HG03460 (cell line): Measurements from ENCODE around the gene FSIP1.

Experiments
- ATAC-seq: cut with Tn5 transposase; IDR thresholded peaks from one replicate; pipeline ENCODE4 v1.9.1; 2021; ENCODE audit not compliant: unreplicated experiment

The FSIP1 gene

DNA sequence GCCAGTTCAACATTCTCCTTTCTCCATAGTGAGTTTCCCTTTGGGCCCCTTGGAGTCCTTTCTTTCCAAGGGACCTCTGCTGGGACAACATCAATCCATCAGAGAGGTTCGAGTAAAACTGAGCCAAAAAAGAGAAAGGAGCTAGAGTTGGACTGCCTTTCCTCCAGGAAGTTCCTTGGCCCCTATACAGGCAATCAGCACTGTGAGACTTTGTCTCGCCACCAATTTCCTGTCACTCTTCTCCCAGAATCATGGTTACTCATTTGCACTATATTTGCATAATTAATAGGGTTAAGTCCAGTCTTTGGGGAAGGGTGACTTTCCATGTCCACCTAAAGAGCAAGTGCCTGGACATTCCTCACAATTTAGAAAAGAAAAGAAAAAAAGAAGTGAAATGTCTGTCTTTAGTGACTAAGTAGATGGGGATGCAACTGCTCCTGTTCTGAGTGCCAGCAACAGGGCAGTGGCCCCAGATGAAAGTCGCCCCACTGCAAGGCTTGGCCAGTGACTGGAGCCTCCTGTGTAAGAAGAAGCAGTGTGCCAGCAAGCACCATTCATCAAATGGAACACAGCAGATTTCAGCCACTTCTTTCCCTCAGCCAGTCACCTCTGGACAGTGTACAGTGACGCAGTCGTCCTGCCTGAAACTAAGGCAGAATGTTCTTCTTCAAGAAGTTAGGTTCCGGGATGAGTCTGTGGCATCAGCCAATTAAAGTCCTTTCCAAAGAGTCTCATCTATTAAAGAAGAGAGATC, 91.6 kb downstream of the FSIP1 start:
- no peak for ATAC-seq

GRCh38 chr15:39687965-39688364, 94.7 kb downstream of the FSIP1 start:
- no peak for ATAC-seq

GRCh38 chr15:39685999-39686613, 96.5 kb downstream of the FSIP1 start:
- ATAC-seq, result no peak

DNA sequence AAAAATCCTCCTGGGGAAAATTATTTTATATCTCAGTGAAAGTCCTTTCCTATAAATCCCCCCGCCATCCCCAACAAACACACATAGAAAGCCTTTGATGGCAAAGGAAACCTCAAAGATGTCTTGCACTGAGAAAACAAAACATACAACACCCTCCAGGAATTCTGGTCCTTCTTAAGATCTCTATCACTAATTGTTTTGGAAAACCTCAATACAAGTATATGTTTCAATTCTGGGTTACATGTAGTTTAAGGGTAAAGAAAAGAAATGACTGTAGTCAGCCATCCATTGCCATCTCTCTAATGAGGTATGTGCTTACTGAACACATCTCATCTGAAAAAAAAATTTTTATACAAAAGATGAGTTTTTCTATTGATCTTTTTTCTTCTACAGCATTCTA, 97.3 kb downstream of the FSIP1 start:
- ATAC-seq, result no peak

DNA sequence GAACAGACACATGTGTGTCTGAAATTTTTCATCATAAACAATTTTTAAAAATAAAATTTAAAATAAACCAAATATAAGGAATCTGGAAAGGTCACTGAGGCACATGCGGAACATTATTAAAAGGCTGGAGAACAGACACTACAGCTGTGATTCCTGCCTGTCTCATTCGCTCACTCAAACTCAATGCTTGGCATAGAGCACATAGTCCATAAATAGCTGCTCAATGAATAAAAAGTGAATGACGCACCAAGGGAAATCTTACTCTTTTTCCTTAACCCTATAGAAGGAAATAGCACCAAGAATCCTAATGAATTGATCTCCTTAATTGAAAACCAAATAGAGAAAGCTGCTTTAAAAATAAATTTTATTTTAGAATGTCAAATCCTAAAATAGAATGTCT, 98.4 kb downstream of the FSIP1 start:
- no peak for ATAC-seq

- ATAC-seq, result no peak
Measured at GRCh38 chr15:39682366-39682765, 100.3 kb downstream of the FSIP1 start.

DNA sequence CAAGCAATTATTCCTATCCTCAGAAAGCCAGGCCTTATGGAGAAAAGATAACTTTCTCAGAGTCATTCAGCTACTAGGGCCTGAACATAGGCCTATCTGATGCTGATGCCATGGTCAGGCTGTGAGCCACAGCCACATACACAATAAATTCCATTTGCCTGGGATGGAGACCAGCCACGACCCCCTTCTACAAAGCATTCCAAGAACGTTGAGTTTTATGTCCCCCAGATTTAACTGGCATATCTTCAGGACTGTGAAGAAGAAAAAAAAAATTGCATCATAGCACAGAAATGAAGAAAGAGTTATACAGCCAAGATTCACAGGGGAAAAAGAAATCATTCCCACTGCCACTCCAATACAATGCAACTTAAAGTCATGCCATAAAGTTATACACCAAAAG, 101.8 kb downstream of the FSIP1 start:
- ATAC-seq, result no peak

DNA sequence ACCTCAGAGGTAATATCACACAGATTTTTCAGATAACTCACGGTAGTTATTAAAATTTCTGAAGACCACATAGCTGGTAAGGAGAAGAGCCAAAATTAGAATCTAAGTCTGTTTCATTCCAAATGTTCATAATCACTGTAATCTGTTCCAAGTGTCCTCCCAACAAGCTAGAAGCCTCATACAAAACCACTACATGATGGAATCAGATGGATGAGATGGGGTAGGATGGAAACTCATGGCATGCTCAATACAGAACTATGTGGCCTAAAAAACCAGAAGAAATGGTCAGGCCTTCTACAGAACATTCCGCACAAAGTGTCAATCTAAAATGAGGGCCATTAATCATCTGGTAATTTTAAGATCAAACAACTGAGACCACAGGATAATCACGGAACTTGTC, 110.0 kb downstream of the FSIP1 start:
- ATAC-seq, result no peak

GRCh38 chr15:39672184-39672583, 110.5 kb downstream of the FSIP1 start:
- no peak for ATAC-seq

DNA sequence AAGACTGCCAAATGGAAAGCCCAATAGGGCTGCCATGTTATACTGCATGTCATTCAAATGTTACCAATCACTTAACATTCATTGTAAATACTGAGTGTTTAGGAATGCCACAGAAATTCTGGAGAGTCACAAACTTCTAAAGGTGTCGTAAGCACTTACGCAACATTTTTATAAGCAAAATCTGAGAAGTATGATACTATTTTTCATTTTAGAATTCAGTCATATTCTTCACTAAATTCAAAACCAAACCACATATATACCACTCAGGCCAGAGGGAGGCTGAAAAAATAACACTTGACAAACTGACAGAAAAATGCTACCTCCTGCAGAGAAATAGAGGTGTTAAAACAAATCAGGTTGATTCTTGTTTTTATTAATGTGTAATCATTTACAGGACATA, 112.0 kb downstream of the FSIP1 start:
- ATAC-seq, result no peak

GRCh38 chr15:39669661-39670060, 113.0 kb downstream of the FSIP1 start:
- no peak for ATAC-seq

DNA sequence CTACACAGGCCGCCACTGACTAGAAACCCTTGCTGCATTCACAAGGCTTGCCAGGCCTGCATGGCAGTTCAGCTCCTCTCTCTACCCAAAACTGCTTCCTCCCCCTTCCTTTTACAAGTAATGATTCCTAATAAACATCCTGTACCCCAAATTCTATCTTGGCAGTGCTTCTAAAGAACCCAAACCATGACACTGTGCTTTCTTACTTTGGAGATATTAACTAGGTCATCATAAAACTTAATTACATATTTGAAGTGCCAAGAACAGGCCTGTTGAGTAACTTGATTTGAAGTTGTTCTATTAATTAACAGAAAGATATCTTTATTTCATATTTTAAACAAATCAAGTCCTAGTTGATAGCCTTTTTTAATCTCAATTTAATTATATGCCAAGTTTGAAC, 113.4 kb downstream of the FSIP1 start:
- ATAC-seq, result no peak

GRCh38 chr15:39668457-39668856, 114.2 kb downstream of the FSIP1 start:
- no peak for ATAC-seq

GRCh38 chr15:39667382-39668127, 115.1 kb downstream of the FSIP1 start:
- ATAC-seq, result no peak

DNA sequence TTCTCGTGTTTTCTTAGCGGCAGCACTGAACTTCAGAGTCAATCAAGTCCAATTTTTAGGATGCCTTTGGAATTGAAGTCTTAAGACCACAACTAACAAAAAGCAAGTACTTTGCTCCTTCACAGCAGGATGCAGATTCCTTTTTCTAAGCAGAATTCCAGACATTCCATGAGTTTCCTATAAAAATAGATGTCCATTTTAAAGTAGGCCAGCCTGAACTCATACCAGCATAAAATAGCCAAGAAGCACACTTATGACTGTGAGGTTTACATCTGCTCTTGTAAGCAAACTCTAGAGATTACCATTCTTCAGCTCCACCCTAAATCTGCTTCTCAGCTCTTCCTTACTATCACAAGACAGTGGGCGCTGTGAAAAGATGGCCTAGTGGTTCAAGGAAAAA, 116.0 kb downstream of the FSIP1 start:
- ATAC-seq, result no peak

GRCh38 chr15:39665629-39666250, 116.9 kb downstream of the FSIP1 start:
- no peak for ATAC-seq

GRCh38 chr15:39663704-39664250, 118.9 kb downstream of the FSIP1 start:
- no peak for ATAC-seq

DNA sequence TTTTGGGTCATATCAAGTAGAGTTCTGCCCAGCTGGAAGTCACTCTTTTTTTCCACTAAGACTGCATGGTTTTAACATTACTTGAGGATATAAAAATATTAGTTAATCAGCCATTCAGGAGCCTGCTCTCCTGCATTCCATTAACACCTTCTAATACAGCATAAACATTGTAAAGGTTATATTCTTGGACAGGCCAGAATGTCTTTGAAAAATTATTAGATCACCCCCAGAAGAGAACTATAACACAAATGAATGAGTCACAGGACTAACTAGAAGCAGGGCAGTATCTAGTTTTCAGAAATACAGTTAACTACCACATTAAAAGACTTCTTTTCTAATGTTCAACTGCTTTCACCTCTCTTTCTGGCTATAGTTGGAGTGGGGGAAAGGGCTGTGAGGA, 120.9 kb downstream of the FSIP1 start:
- ATAC-seq, result no peak

DNA sequence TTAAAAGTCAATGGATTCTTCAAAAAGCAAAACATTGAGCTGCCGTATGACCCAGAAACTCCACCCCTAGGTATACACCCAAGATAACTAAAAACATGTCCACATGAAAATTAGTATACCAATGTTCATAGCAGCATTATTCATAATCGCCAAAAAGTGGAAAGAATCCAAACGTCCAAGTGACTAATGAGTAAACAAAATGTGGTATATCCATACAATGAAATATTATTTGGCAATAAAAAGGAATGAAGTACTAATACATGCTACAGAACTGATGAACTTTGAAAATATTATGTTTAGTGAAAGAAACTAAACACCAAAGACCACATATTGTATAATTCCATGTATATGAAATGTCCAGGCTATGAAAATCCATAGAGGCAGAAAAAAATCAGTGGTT, 123.9 kb downstream of the FSIP1 start:
- no peak for ATAC-seq

- no peak for ATAC-seq
Measured at GRCh38 chr15:39657668-39658067, 125.0 kb downstream of the FSIP1 start.

- no peak for ATAC-seq
Measured at GRCh38 chr15:39657181-39657580, 125.5 kb downstream of the FSIP1 start.
